ENCODE measurements around the gene ARMC5.
"Not testable (repeated sequence)": the region's sequence is repeated elsewhere in the genome, so short reads cannot be mapped to it uniquely, and the experiment has no call there.

Gene ARMC5

GRCh38 chr16:31480851-31481536, 21.7 kb downstream of the ARMC5 start:
- FAIRE-seq: no peak

DNA sequence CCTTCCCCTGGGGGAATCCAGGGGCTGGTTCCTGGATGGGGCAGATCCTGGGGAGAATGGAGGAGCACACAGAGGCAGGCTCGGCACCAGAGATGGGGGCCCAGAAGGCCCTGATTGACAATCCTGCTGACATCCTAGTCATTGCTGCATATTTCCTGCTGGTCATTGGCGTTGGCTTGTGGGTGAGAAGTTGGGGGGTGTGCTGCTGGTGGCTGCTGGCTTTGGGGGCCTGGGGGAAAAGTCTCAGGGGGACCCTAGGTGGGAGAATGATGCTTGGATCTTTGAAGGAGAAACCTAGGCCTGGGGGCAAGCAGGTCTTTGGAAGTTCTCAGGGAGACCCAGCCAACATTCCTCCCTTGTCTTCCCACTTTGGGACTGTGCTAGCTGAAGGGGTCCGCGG, 23.8 kb downstream of the ARMC5 start, which contains the start of gene SLC5A2:
SLC5A2 (plus strand) TSS at position 43 of the 400 bp plus-strand sequence; CDS start at position 57, 14 bp downstream.
- FAIRE-seq: no peak

DNA sequence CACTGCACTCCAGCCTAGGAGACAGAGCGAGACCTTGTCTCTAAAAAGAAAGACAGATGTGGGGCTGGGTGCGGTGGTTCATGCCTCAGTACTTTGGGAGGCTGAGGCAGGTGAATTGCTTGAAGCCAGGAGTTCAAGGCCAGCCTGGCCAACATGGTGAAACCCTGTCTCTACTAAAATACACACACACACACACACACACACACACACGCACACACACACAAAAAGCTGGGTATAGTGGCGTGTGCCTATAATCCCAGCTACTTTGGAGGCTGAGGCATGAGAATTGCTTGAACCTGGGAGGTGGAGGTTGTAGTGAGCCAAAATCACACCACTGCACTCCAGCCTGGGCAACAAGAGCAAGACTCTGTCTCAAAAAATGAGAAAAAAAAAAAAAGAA, 24.7 kb downstream of the ARMC5 start:
- FAIRE-seq: not testable (repeated sequence)

DNA sequence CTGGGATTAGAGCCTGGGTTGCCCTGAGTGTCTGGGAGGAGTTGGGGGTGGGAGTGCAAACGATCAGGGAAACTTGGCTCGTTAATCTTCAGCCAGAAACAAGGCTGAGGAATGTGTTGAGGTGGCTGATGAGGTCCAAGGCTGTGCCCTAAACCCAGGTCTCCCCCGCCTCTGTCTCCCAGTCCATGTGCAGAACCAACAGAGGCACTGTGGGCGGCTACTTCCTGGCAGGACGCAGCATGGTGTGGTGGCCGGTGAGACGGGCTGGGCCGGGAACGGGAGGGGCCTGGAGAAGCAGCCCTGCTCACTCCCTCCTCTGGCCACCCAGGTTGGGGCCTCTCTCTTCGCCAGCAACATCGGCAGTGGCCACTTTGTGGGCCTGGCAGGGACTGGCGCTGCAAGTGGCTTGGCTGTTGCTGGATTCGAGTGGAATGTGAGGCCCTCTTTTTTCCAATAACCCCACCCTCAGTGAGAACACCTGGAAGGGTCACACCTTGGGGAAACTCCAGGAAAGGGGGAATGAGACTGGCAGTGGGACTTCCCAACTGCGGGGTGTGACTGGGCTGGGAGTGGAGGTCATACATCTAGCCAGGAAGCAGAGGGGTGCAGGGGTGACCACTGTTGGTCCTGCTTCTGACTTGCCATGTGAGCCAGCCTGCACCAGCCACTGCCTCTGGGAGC, 25.3 kb downstream of the ARMC5 start:
- no peak for FAIRE-seq

DNA sequence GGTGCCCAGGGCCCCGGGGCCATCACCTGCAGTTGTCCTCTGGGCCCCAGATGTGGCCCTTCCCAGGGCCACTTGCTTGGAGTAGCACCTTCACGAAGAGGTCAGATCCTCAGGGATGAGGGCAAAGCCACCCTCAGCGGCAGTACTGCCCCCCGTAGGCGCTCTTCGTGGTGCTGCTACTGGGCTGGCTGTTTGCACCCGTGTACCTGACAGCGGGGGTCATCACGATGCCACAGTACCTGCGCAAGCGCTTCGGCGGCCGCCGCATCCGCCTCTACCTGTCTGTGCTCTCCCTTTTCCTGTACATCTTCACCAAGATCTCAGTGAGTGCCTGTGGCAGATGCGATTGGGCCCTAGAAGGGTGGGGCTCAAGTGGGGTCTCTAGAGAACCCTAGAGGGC, 26.3 kb downstream of the ARMC5 start:
- no peak for FAIRE-seq

DNA sequence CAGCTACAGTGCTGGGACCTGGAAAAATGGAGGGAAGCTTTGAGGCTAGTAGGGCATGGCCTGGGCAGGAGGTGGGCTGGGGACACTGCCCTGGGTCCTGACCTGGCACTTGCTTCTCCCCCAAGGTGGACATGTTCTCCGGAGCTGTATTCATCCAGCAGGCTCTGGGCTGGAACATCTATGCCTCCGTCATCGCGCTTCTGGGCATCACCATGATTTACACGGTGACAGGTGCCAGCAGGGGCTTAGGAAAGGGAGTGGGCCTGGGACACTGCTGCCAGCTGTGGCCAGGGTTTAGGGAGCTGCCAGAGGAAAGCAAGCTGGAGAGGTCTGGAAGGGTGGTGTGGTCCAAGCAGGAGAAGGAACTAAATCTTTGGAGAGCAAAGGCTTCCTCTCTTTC, 26.7 kb downstream of the ARMC5 start:
- no peak for FAIRE-seq

DNA sequence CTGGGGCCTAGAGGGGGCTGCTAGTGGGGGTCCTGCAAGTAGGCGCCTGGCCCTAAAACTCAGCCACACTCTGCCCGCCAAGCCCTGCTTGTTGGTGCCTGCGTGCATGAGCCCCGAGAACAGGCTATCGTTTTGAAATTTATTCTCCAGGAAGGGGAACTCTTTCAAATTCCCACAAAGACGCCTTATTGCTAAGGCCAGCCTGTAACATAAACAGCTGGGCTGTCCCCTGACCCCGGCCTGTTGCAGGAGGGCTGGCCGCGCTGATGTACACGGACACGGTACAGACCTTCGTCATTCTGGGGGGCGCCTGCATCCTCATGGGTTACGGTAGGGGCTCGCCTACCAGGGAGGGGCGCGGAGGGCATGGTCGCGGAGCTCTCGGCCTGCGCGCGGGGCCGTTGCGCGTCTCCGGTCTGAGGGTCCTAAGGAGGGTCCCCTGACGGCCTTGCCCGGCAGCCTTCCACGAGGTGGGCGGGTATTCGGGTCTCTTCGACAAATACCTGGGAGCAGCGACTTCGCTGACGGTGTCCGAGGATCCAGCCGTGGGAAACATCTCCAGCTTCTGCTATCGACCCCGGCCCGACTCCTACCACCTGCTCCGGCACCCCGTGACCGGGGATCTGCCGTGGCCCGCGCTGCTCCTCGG, 27.9 kb downstream of the ARMC5 start:
- no peak for FAIRE-seq

- FAIRE-seq: no peak
These were observed 28.6 kb downstream of the ARMC5 start for GRCh38 chr16:31487720-31488467.

DNA sequence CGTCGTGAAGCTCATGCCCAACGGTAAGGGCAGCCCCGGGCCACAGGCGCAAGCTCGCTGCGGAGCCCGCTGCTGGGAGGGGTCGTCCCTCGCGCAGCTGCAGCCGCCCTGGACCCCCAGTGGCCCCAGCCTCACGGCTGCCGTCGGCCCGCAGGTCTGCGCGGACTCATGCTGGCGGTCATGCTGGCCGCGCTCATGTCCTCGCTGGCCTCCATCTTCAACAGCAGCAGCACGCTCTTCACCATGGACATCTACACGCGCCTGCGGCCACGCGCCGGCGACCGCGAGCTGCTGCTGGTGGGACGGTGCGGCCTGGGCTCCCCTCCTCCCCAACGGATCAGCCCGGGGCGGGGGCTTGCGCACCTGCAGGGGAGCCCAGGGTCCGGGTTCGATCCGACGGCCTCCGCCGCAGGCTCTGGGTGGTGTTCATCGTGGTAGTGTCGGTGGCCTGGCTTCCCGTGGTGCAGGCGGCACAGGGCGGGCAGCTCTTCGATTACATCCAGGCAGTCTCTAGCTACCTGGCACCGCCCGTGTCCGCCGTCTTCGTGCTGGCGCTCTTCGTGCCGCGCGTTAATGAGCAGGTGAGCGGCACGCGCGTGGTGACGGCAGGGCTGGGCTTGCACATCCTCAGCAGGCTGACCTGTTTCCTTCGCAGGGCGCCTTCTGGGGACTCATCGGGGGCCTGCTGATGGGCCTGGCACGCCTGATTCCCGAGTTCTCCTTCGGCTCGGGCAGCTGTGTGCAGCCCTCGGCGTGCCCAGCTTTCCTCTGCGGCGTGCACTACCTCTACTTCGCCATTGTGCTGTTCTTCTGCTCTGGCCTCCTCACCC, 29.4 kb downstream of the ARMC5 start:
- FAIRE-seq: no peak

DNA sequence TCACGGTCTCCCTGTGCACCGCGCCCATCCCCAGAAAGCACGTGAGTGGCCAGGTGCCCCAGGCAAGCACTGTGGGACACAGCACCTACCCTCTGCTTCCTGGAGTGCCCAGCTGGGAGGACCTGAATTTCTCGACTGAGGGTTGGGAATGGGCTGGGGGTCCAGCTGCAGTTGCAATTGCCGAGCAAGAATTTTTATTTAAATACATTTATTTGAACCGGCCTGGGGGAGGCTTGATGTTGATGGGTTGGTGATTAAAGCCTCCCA, 29.9 kb downstream of the ARMC5 start:
- no peak for FAIRE-seq

- no peak for FAIRE-seq
These were observed 30.6 kb downstream of the ARMC5 start for GRCh38 chr16:31489616-31490584.

- no peak for FAIRE-seq
These were observed 32.6 kb downstream of the ARMC5 start for GRCh38 chr16:31491778-31492418.

DNA sequence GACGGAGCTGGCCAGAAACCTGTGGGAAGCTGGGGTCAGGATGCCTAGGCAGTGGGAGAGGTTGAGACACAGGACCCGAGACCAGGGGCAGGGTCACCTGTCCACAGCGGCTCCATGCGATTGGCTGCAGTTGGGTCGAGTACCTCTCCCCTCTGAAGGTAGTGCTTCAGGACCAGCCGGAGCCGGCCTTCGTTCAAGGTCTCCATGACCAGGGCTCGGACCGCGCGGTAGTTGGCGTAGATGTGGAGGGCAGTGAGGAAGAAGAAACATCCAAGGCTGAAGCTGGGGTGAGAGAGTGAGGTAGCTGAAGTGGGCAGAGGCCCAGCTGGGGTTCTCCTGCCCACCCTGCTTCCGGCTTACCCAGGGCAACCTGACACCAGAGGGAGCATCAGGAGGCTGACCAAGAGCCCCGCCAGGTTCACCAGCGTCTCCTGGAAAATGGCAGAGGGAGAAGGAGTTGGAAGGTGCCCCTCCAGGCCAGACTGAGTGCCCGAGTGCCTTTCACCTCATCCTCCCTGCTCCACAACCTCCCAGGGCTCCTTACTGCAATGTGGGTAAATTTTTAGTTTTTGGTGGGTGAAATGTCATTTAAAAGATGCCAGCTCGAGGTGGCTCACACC, 34.3 kb downstream of the ARMC5 start:
- no peak for FAIRE-seq

- FAIRE-seq: no peak
These were observed 37.4 kb downstream of the ARMC5 start for GRCh38 chr16:31496670-31497069.

- FAIRE-seq: no peak
These were observed 39.2 kb downstream of the ARMC5 start for GRCh38 chr16:31498493-31498892.

GRCh38 chr16:31499928-31500327, 40.6 kb downstream of the ARMC5 start:
- FAIRE-seq: no peak

GRCh38 chr16:31501226-31501965, 42.1 kb downstream of the ARMC5 start:
- no peak for FAIRE-seq

- no peak for FAIRE-seq
These were observed 42.7 kb downstream of the ARMC5 start for GRCh38 chr16:31501966-31502348.

GRCh38 chr16:31502981-31503380, 43.7 kb downstream of the ARMC5 start:
- no peak for FAIRE-seq

DNA sequence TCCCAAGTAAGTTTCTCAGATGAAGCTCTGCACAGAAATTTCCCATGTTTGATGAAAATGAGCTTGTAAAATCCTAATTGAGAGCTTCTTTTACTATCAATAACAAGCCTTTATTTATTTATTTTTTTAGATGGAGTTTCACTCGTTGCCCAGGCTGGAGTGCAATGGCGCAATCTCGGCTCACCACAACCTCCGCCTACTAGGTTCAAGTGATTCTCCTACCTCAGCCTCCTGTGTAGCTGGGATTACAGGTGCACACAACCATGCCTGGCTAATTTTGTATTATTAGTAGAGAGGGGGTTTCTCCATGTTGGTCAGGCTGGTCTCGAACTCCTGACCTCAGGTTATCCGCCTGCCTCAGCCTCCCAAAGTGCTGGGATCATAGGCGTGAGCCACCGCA, 44.3 kb downstream of the ARMC5 start:
- not testable (repeated sequence) for FAIRE-seq

Measured in colon (tissue), 2 donors.